Naive B cell (primary cell): Measurements from ENCODE around the gene MS4A5. TPM values are rescaled to one million over a fixed set of nuclear protein-coding genes. Genes with fewer than 3 reads are reported as not detected.

ENCODE experiments used
- ATAC-seq, 2 donors: fragments of 150-1000 bp; cut with Tn5 transposase; 2 replicates each; pipeline ENCODE4 v1.10.0; 2021; ENCODE audit warnings: low read depth in 2 of 2, mild to moderate bottlenecking in 2 of 2, moderate library complexity in 2 of 2
- DNase-seq: peaks from one replicate; pipeline ENCODE4 v3.0.0; 2022
- H3K27ac Mint-ChIP-seq, 6 donors: one replicate each; pipeline ENCODE4 v1.8.0; 2020 to 2022; ENCODE audit warnings: mild to moderate bottlenecking in 6 of 6, mixed read lengths in 6 of 6, moderate library complexity in 5 of 6, inconsistent platforms in 2 of 6
- H3K27me3 Mint-ChIP-seq, 3 donors: one replicate each; pipeline ENCODE4 v1.8.0; 2021 to 2022; ENCODE audit warnings: mixed read lengths in 3 of 3, mild to moderate bottlenecking in 1 of 3
- H3K36me3 Mint-ChIP-seq, 2 donors: one replicate each; pipeline ENCODE4 v1.8.0; 2020 to 2022; ENCODE audit warnings: mixed read lengths in 2 of 2, inconsistent platforms in 1 of 2, mild to moderate bottlenecking in 1 of 2
- H3K4me1 Mint-ChIP-seq, 3 donors: one replicate each; pipeline ENCODE4 v1.8.0; 2020 to 2022; ENCODE audit warnings: mixed read lengths in 3 of 3, inconsistent platforms in 1 of 3, mild to moderate bottlenecking in 1 of 3, moderate library complexity in 1 of 3
- H3K4me3 Mint-ChIP-seq, 8 donors: one replicate each; pipeline ENCODE4 v1.8.0; 2020 to 2022; ENCODE audit warnings: mild to moderate bottlenecking in 8 of 8, mixed read lengths in 8 of 8, moderate library complexity in 8 of 8, inconsistent platforms in 2 of 8
- H3K9me3 Mint-ChIP-seq, 7 donors: one replicate each; pipeline ENCODE4 v1.8.0; 2020 to 2022; ENCODE audit warnings: mixed read lengths in 7 of 7, mild to moderate bottlenecking in 5 of 7, inconsistent platforms in 2 of 7, moderate library complexity in 1 of 7
- polyA plus RNA-seq, 6 donors: library from polyadenylated mRNA; unstranded; fragments of 300-500 nt; fragmentation: Illumina TruSeq; gene quantifications; one replicate each; pipeline ENCODE4 v1.2.3, GENCODE V29; 2021; ENCODE audit warnings: low read depth in 6 of 6

MS4A5 gene
- polyA plus RNA-seq, 6 donors from 2014 or later = not detected

DNA sequence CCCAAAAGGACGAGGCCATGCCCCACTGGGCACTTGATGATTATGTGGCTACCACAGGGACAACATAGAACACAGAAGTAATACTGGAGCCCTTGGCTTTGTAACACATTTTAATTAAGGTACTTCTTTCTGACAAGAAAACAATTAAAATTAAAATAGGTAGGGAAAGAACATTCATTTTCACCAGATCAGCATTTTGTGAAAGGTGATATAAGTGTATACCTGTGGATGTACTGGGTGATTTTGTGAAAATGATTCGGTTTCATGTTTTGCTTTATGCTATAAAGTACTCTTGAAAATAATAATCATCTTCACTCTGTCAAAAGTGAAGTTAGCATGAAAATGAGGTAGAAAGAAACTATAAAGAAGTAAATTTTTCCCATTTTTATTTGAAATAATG is 64.1 kb downstream of the MS4A5 start:
- ATAC-seq (no peak), DNase-seq (no peak)
- Mint-ChIP-seq H3K4me1 (peaks cover 7 to 26% (median 22%) of the 10 kb centered on the region in 3 donors), H3K27ac (no peak overlapping the region), H3K9me3 (peaks cover 0 to 3% (median 0%) of the 10 kb centered on the region in 7 donors), H3K27me3 (no peaks in the 10 kb centered on the region), H3K4me3 (no peak overlapping the region), H3K36me3 (no peaks in the 10 kb centered on the region)

Other genes with a start within 250 kb of the MS4A5 start
- gene MS4A6A, start 246.5 kb upstream of the MS4A5 start, polyA plus RNA-seq = 10 to 100 TPM in 2 of 6 donors, 1 to 10 TPM in 4; 1.5 to 11.3 (median 3.3) TPM
- not detected for gene MS4A4E, start 186.4 kb upstream of the MS4A5 start, polyA plus RNA-seq
- under 1 TPM in 2 of 6 donors, not detected in 4; 0.16 to 0.34 TPM for gene MS4A4A, start 148.9 kb upstream of the MS4A5 start, polyA plus RNA-seq
- not detected for gene MS4A6E, start 102.3 kb upstream of the MS4A5 start, polyA plus RNA-seq
- 10 to 100 TPM; 24.5 to 47.8 (median 30.0) TPM for gene MS4A7, start 51.0 kb upstream of the MS4A5 start, polyA plus RNA-seq
- gene MS4A14, start 33.1 kb upstream of the MS4A5 start, polyA plus RNA-seq = 1 to 10 TPM in 2 of 6 donors, under 1 TPM in 3, not detected in 1; 0.43 to 1.8 (median 0.64) TPM
- 1,000 to 10,000 TPM in 1 of 6 donors, 100 to 1,000 TPM in 5; 910 to 1,188 (median 959) TPM for gene MS4A1, start 26.3 kb downstream of the MS4A5 start, polyA plus RNA-seq
- not detected for gene MS4A12, start 63.2 kb downstream of the MS4A5 start, polyA plus RNA-seq
- gene MS4A13, start 85.8 kb downstream of the MS4A5 start, polyA plus RNA-seq = not detected